ENCODE measurements around the gene TBXAS1.

The TBXAS1 gene

GRCh38 chr7:139995017-139995915, 166.2 kb downstream of the TBXAS1 start:
- in situ Hi-C loops (cut with MboI; ENCODE audit: low sequenced_read_pairs), result no loop called here

GRCh38 chr7:139998572-139998971, 169.5 kb downstream of the TBXAS1 start:
- in situ Hi-C loops (cut with MboI; ENCODE audit: low sequenced_read_pairs), result no loop called here

DNA sequence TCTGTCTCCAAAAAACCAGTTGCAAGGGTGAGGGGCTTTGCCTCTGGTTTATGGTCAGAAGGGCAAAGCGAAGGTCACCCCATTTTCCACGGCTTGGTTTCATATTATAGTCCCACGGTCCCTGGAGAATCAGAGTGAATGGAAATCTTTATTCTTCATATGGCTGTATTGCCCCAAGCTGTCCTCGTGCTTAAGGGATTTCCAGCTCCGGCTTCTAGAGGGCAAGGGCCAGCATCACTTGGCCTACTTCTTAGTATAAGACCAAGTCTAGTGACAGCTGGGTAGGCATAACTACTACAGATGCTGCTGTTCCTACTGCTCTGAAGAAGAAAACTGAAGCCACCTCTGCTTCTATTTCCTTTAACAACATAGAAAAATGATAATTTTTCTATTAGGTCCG, 170.5 kb downstream of the TBXAS1 start:
- in situ Hi-C loops (cut with MboI; ENCODE audit: low sequenced_read_pairs), result no loop called here

- in situ Hi-C loops (cut with MboI; ENCODE audit: low sequenced_read_pairs), result loop anchor here (10.0 to 25.0 kb wide), 3 partner anchors 337 to 513 kb away; partner anchors contain the start of gene KLRG2
Measured at GRCh38 chr7:140000666-140001268, 171.7 kb downstream of the TBXAS1 start.

GRCh38 chr7:140003913-140004382, 174.9 kb downstream of the TBXAS1 start:
- in situ Hi-C loops (cut with MboI; ENCODE audit: low sequenced_read_pairs), result loop anchor here (10.0 to 25.0 kb wide), 3 partner anchors 333 to 517 kb away; partner anchors contain the start of gene KLRG2

GRCh38 chr7:140004672-140005071, 175.6 kb downstream of the TBXAS1 start:
- in situ Hi-C loops (cut with MboI; ENCODE audit: low sequenced_read_pairs), result loop anchor here (10.0 to 25.0 kb wide), 3 partner anchors 333 to 517 kb away; partner anchors contain the start of gene KLRG2

GRCh38 chr7:140005341-140005740, 176.3 kb downstream of the TBXAS1 start:
- in situ Hi-C loops (cut with MboI; ENCODE audit: low sequenced_read_pairs), result loop anchor here (10.0 to 25.0 kb wide), 3 partner anchors 332 to 518 kb away; partner anchors contain the start of gene KLRG2

- in situ Hi-C loops (cut with MboI; ENCODE audit: low sequenced_read_pairs), result loop anchor here (10.0 to 25.0 kb wide), 3 partner anchors 331 to 519 kb away; partner anchors contain the start of gene KLRG2
Measured at GRCh38 chr7:140005754-140006503, 176.9 kb downstream of the TBXAS1 start.

DNA sequence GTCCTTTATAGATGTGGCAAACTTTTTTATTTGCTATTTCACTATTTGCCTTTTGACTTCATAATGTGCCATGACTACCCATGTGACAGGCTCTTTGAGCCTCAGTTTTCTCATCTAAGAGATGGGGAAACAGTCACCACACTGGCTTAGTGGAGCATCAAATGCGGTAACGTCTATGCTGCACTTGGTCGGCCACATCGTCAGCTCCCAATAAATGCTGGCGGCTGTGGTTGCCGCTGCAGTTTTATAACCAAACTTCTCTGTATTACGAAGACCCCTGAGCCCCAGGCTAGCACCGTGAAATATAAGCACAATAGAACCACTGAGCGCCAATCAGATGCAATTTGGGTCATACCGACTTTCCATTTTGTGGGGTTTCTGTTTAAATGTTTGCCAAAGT, 177.5 kb downstream of the TBXAS1 start:
- in situ Hi-C loops (cut with MboI; ENCODE audit: low sequenced_read_pairs), result loop anchor here (10.0 to 25.0 kb wide), 3 partner anchors 331 to 519 kb away; partner anchors contain the start of gene KLRG2

GRCh38 chr7:140007051-140007690, 178.1 kb downstream of the TBXAS1 start:
- in situ Hi-C loops (cut with MboI; ENCODE audit: low sequenced_read_pairs), result loop anchor here (10.0 to 25.0 kb wide), 3 partner anchors 330 to 520 kb away; partner anchors contain the start of gene KLRG2

DNA sequence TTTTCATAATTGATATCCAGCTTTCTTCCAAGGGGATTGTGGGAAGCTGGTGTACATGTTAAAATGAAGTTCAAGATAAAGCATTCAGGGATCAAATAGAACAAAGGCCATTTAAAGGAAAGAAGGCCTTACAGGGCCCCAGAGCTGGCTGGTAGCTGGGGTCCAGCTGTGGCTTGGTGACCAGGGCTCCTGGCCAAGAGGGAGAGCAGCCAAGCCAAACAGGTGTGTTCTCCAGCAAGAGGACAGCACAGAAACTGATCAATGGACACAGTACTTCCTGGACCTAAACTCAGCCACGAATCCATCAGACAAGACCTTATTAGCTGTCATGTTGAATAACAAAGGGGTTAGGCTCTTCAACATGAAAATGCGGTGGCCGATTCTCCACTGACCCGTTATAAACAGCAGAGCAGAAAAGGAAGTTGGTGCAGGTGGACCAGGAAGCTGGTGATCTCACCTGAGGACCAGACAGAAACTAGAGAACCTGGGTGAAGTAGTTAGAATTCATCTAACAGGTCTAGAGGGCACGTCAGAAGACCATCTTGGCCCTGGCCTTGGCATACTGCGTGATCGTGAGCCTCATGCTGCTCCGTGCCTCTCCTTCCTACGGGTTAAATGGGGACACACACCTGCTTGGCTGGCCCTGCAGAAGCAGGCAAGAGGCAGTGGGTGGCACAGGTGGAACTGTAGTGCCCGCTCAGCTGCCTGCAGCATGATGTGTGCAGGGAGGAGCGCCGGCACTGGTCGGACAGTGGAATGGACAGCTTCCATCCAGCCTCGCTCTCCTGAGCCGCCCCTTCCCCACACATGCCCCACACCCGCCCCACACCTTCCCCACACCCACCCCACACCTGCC, 179.9 kb downstream of the TBXAS1 start:
- in situ Hi-C loops (cut with MboI; ENCODE audit: low sequenced_read_pairs), result loop anchor here (10.0 to 25.0 kb wide), 3 partner anchors 328 to 522 kb away; partner anchors contain the start of gene KLRG2

DNA sequence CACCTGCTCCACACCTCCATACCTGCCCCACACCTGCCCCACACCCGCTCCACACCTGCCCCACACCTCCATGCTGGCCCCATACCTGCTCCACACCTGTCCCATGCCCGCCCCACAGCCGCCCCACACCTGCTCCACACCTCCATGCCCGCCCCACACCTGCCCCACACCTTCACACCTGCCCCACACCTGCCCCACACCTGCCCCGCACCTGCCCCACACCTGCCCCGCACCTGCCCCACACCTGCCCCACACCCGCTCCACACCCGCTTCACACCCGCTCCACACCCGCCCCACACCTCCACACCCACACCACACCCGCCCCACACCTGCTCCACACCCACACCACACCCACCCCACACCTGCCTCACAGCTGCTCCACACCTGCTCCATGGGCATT, 180.7 kb downstream of the TBXAS1 start:
- in situ Hi-C loops (cut with MboI; ENCODE audit: low sequenced_read_pairs), result loop anchor here (10.0 to 25.0 kb wide), 3 partner anchors 328 to 522 kb away; partner anchors contain the start of gene KLRG2

DNA sequence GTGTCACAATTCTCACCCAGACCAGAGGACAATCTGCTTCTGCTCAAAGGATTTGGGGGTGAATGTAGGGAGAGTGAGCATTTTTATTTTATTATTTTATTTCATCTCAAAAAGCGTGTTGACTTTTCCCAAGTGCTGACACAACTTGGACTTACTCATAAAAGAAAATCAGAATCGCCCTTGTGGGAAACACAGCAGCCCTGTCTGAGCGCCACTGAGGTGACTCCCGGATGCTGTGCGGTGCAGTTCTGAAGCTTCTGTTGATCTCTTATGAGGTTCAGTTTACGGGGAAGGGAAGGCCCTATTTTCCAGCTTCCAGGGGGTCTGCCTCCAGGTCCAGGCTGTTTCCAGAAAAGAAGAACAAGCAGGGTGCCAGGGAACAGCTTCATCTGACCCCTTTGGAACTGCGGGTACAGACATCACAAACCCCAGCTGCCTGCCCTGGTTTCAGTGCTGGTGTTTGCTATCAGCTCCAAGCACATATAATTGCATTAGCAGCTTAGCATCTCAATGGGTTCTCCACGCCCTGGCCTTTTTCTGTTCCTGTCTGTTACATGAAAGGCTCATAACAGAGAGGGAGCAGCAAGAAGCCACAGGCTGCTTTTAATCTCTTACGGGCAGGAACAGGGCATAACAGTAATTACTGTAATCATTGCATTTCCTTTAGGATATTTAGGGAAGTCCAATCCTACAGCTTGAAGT, 181.3 kb downstream of the TBXAS1 start:
- in situ Hi-C loops (cut with MboI; ENCODE audit: low sequenced_read_pairs), result loop anchor here (25.0 kb wide), 2 partner anchors 327 to 523 kb away; partner anchors contain the start of gene KLRG2

GRCh38 chr7:140013676-140014075, 184.6 kb downstream of the TBXAS1 start:
- in situ Hi-C loops (cut with MboI; ENCODE audit: low sequenced_read_pairs), result loop anchor here (25.0 kb wide), 2 partner anchors 324 to 526 kb away; partner anchors contain the start of gene KLRG2

GRCh38 chr7:140014123-140014522, 185.1 kb downstream of the TBXAS1 start:
- in situ Hi-C loops (cut with MboI; ENCODE audit: low sequenced_read_pairs), result loop anchor here (25.0 kb wide), 2 partner anchors 323 to 527 kb away; partner anchors contain the start of gene KLRG2

DNA sequence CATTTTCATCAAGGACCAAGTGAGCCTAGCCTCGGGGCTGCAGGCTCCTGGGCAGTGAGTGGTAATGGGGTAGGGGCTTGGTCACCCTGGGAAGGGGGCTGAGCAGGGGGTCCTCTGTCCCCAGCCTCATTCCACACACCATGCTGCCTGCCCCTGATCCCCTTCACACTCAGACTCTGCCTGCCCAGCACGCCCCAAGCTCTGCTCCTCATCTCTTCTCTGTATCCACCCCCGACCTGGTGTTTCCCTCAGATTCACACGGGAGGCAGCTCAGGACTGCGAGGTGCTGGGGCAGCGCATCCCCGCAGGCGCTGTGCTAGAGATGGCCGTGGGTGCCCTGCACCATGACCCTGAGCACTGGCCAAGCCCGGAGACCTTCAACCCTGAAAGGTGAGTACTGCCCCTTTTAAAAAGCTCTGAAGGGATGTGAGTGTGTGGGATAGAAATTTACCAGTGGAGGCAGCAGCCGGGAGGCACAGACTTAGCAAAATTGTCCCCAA, 186.5 kb downstream of the TBXAS1 start:
- in situ Hi-C loops (cut with MboI; ENCODE audit: low sequenced_read_pairs), result loop anchor here (25.0 kb wide), 2 partner anchors 322 to 528 kb away; partner anchors contain the start of gene KLRG2

GRCh38 chr7:140016540-140016939, 187.5 kb downstream of the TBXAS1 start:
- in situ Hi-C loops (cut with MboI; ENCODE audit: low sequenced_read_pairs), result loop anchor here (25.0 kb wide), 2 partner anchors 321 to 529 kb away; partner anchors contain the start of gene KLRG2

GRCh38 chr7:140017034-140017433, 188.0 kb downstream of the TBXAS1 start:
- in situ Hi-C loops (cut with MboI; ENCODE audit: low sequenced_read_pairs), result loop anchor here (25.0 kb wide), 2 partner anchors 320 to 530 kb away; partner anchors contain the start of gene KLRG2
